NT2/D1 (cell line): ENCODE results near the gene EPN3.

ENCODE experiments used
- SUZ12 ChIP-seq: IDR thresholded peaks from 2 replicates; pipeline ENCODE4 v1.6.1; 2011; ENCODE audit not compliant: insufficient read length, insufficient read depth; ENCODE audit errors: extremely low read depth
- YY1 ChIP-seq: IDR thresholded peaks from 2 replicates; pipeline ENCODE4 v1.6.1; 2011; ENCODE audit not compliant: insufficient read length, insufficient read depth
- ZNF274 ChIP-seq: IDR thresholded peaks from 2 replicates; pipeline ENCODE4 v1.6.1; 2011; ENCODE audit warnings: mild to moderate bottlenecking, low read depth, low read length

GRCh38 chr17:50540560-50541401, 8.2 kb downstream of the EPN3 start:
- TF ChIP-seq ZNF274 (no peak), YY1 (no peak), SUZ12 (no peak)
